ENCODE measurements around the gene KAZN. TPM values are rescaled to one million over a fixed set of nuclear protein-coding genes. Genes with fewer than 3 reads are reported as not detected.

The KAZN gene
- total RNA-seq, 1 donor from 2014 or later: 11.6 TPM

- Mint-ChIP-seq H3K36me3 (ENCODE audit: low read depth) (peaks cover 20% of the 10 kb centered on the region), H3K4me3 (no peak overlapping the region), H3K4me1 (no peaks in the 10 kb centered on the region), H3K9me3 (peaks cover 26% of the 10 kb centered on the region), H3K27ac (ENCODE audit: unreplicated experiment) (no peak overlapping the region), H3K27me3 (ENCODE audit: low read depth) (no peaks in the 10 kb centered on the region)
- TF ChIP-seq CTCF (conservative IDR thresholded peaks at IDR 0.05): no peak
- no peak for DNase-seq (ENCODE audit: low read depth, low spot score)
These were observed 244.4 kb downstream of the KAZN start for GRCh38 chr1:14842891-14843290.

DNA sequence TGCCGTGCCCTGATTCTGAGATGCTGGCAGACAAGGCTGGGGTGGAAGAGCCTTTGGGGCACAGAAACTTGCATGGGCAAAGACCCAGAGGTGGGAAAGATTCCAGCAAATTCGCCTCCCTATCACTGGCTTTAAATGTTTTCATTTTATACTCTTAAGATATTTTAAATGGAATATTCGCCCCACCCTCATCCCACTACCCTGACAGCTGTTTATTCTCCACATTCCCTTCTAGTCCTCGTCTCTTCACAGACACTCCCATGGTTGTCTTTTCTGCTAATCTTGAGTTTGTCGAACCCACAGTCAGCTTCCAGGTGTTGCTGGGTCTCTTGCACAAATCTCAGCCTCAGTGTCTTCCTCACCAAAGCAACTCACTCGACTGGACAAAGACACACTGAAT lies 245.0 kb downstream of the KAZN start:
- no peak for TF ChIP-seq CTCF (conservative IDR thresholded peaks at IDR 0.05)
- Mint-ChIP-seq H3K4me1 (peaks cover 2% of the 10 kb centered on the region), H3K36me3 (ENCODE audit: low read depth) (peaks cover 20% of the 10 kb centered on the region), H3K9me3 (peaks cover 26% of the 10 kb centered on the region), H3K4me3 (no peak overlapping the region), H3K27me3 (ENCODE audit: low read depth) (no peaks in the 10 kb centered on the region), H3K27ac (ENCODE audit: unreplicated experiment) (no peak overlapping the region)
- no peak for DNase-seq (ENCODE audit: low read depth, low spot score)

DNA sequence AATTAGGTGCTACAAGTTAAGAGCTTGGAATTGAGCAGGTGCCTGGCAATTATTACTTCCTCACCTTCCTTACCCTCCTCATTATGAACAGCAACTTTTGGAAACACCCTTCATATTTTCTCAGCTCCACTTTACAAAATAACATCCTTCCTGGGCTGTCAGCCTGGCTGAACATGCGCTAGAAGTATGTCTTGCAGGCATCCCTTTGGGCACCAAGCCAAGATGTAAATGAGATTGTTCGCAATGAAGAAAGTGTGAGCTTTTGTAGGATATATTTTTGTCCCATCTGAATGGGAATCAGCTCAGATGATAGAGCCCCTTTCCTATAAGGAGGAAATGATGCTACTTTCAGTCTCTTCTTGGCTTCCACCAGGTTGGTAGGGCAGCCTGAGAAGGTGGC lies 245.9 kb downstream of the KAZN start:
- TF ChIP-seq CTCF (conservative IDR thresholded peaks at IDR 0.05): no peak
- Mint-ChIP-seq H3K9me3 (peaks cover 26% of the 10 kb centered on the region), H3K36me3 (ENCODE audit: low read depth) (peaks cover 20% of the 10 kb centered on the region), H3K27ac (ENCODE audit: unreplicated experiment) (no peak overlapping the region), H3K27me3 (ENCODE audit: low read depth) (no peaks in the 10 kb centered on the region), H3K4me3 (no peak overlapping the region), H3K4me1 (peaks cover 8% of the 10 kb centered on the region)
- DNase-seq (ENCODE audit: low read depth, low spot score): no peak

GRCh38 chr1:14844923-14845617 lies 246.6 kb downstream of the KAZN start:
- no peaks in the 10 kb centered on the region for H3K27me3 Mint-ChIP-seq (ENCODE audit: low read depth)
- H3K36me3 Mint-ChIP-seq (ENCODE audit: low read depth): peaks cover 20% of the 10 kb centered on the region
- H3K27ac Mint-ChIP-seq (ENCODE audit: unreplicated experiment): no peak overlapping the region

GRCh38 chr1:14845851-14846250 lies 247.4 kb downstream of the KAZN start:
- TF ChIP-seq CTCF (conservative IDR thresholded peaks at IDR 0.05): no peak
- peaks cover 17% of the 10 kb centered on the region for H3K36me3 Mint-ChIP-seq (ENCODE audit: low read depth)
- peaks cover 8% of the 10 kb centered on the region for H3K4me1 Mint-ChIP-seq
- no peaks in the 10 kb centered on the region for H3K27me3 Mint-ChIP-seq (ENCODE audit: low read depth)
- no peak for DNase-seq (ENCODE audit: low read depth, low spot score)
- H3K9me3 Mint-ChIP-seq: peaks cover 23% of the 10 kb centered on the region
- no peak overlapping the region for H3K4me3 Mint-ChIP-seq
- no peak overlapping the region for H3K27ac Mint-ChIP-seq (ENCODE audit: unreplicated experiment)

More at GRCh38 chr1:14844923-14845617, 246.6 kb downstream of the KAZN start:
- Mint-ChIP-seq H3K9me3 (peaks cover 26% of the 10 kb centered on the region), H3K4me1 (peaks cover 8% of the 10 kb centered on the region), H3K4me3 (no peak overlapping the region)
- no peak for TF ChIP-seq CTCF (conservative IDR thresholded peaks at IDR 0.05)
- no peak for DNase-seq (ENCODE audit: low read depth, low spot score)

All from neural crest cell (in vitro differentiated cells).